Smooth muscle cell (in vitro differentiated cells): Measurements from ENCODE around the gene ZC3H7A. TPM values are rescaled to one million over a fixed set of nuclear protein-coding genes. Genes with fewer than 3 reads are reported as not detected.

Experiments used
- DNase-seq: peaks from one replicate; lab custom pipeline; 2025; ENCODE audit not compliant: unreplicated experiment; lab: John Stamatoyannopoulos, UW
- H2AFZ ChIP-seq: fragments of 200-600 bp; sonication (generic); 2 replicates; pipeline ENCODE4 v1.6.0; 2016; ENCODE audit warnings: antibody characterized with exemption, low read depth, mild to moderate bottlenecking
- H3F3A ChIP-seq: fragments of 200-600 bp; sonication (generic); 2 replicates; pipeline ENCODE4 v1.6.0; 2017; ENCODE audit warnings: antibody characterized with exemption, low read depth
- H3K27ac ChIP-seq: fragments of 200-600 bp; sonication (generic); 2 replicates; pipeline ENCODE4 v1.5.1; 2016; ENCODE audit warnings: low read depth, mild to moderate bottlenecking
- H3K27me3 ChIP-seq: fragments of 200-600 bp; sonication (generic); 2 replicates; pipeline ENCODE4 v1.6.1; 2016; ENCODE audit warnings: low read depth, mild to moderate bottlenecking
- H3K36me3 ChIP-seq: fragments of 200-600 bp; sonication (generic); 2 replicates; pipeline ENCODE4 v1.5.1; 2016; ENCODE audit warnings: low read depth
- H3K4me1 ChIP-seq: fragments of 200-600 bp; sonication (generic); 2 replicates; pipeline ENCODE4 v1.5.1; 2016; ENCODE audit warnings: low read depth
- H3K4me2 ChIP-seq: fragments of 200-600 bp; sonication (generic); 2 replicates; pipeline ENCODE4 v1.6.0; 2016; ENCODE audit warnings: mild to moderate bottlenecking
- H3K4me3 ChIP-seq: fragments of 200-600 bp; sonication (generic); 2 replicates; pipeline ENCODE4 v1.5.1; 2016; ENCODE audit warnings: mild to moderate bottlenecking
- H3K79me2 ChIP-seq: fragments of 200-600 bp; sonication (generic); 2 replicates; pipeline ENCODE4 v1.6.0; 2016; ENCODE audit warnings: low read depth, mild to moderate bottlenecking
- H3K9ac ChIP-seq: fragments of 200-600 bp; sonication (generic); 2 replicates; pipeline ENCODE4 v1.6.0; 2016; ENCODE audit warnings: low read depth
- H3K9me3 ChIP-seq: fragments of 200-600 bp; sonication (generic); replicated peaks from 2 replicates; pipeline ENCODE4 v1.5.1; 2016; ENCODE audit warnings: low read depth
- H4K20me1 ChIP-seq: fragments of 200-600 bp; sonication (generic); 2 replicates; pipeline ENCODE4 v1.6.0; 2016; ENCODE audit warnings: low read depth
- WGBS: methylation state at CpG from one replicate; pipeline ENCODE4 v1.1.7; 2016; ENCODE audit warnings: low lambda C conversion rate; 5-methylcytosine and 5-hydroxymethylcytosine counted together
- polyA plus RNA-seq: library from polyadenylated mRNA; unstranded; fragments of >200 nt; fragmentation: Nextera tagmentation; extraction: Ambion mirVana; gene quantifications from 2 replicates; pipeline ENCODE4 v1.2.1, GENCODE V29; 2016
- total RNA-seq: library from RNA; depleted of rRNA; stranded (reverse); fragments of >200 nt; gene quantifications from 2 replicates; pipeline ENCODE4 v1.2.3, GENCODE V29; 2014
- TF ChIP-seq, protein P1 (sequence below): fragments of 200-600 bp; sonication (generic); IDR thresholded peaks from 2 replicates; pipeline ENCODE4 v1.5.1; 2017; ENCODE audit warnings: borderline replicate concordance, mild to moderate bottlenecking, antibody characterized with exemption; ENCODE audit not compliant: insufficient read depth, poor library complexity, severe bottlenecking

ZC3H7A gene
- total and polyA plus RNA-seq, 2 experiments from 2014 or later = 37.3 to 38.6 TPM

DNA sequence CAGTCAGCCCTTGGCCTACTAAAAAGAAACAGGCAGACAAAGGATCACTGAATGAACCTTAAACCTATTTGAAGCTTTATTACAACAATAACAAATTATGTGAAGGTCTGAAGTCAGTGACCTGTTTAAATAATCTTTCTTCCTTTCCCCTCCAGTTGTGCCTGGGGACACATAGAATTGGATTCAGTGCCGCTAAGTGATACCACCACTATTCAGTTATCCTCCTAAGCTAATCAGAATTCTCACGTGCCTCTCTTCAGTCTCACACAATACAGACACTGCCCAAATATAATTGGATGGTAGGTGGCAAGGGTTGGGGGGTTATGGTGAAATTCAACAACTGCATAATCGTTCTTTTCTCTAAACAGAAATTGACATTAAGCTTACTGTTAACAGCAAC is 65.8 kb downstream of the ZC3H7A start:
- H3K36me3 ChIP-seq = peaks cover 16% of the 10 kb centered on the region
- H3K27ac ChIP-seq = no peak overlapping the region
- H3K4me1 ChIP-seq = no peaks in the 10 kb centered on the region
- H3K9me3 ChIP-seq = peaks cover 2% of the 10 kb centered on the region
- H3K4me3 ChIP-seq = no peak overlapping the region
- H4K20me1 ChIP-seq = peaks cover 94% of the 10 kb centered on the region
- no peak overlapping the region for H2AFZ ChIP-seq
- no peak for DNase-seq
- TF ChIP-seq, protein P1, sequence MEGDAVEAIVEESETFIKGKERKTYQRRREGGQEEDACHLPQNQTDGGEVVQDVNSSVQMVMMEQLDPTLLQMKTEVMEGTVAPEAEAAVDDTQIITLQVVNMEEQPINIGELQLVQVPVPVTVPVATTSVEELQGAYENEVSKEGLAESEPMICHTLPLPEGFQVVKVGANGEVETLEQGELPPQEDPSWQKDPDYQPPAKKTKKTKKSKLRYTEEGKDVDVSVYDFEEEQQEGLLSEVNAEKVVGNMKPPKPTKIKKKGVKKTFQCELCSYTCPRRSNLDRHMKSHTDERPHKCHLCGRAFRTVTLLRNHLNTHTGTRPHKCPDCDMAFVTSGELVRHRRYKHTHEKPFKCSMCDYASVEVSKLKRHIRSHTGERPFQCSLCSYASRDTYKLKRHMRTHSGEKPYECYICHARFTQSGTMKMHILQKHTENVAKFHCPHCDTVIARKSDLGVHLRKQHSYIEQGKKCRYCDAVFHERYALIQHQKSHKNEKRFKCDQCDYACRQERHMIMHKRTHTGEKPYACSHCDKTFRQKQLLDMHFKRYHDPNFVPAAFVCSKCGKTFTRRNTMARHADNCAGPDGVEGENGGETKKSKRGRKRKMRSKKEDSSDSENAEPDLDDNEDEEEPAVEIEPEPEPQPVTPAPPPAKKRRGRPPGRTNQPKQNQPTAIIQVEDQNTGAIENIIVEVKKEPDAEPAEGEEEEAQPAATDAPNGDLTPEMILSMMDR = no peak
- WGBS = 90% methylated on average over 3 of the region's 3 CpGs
- H3K79me2 ChIP-seq = peaks cover 36% of the 10 kb centered on the region
- H3K4me2 ChIP-seq = no peak overlapping the region
- H3F3A ChIP-seq = no peaks in the 10 kb centered on the region
- H3K9ac ChIP-seq = no peak overlapping the region
- no peaks in the 10 kb centered on the region for H3K27me3 ChIP-seq

DNA sequence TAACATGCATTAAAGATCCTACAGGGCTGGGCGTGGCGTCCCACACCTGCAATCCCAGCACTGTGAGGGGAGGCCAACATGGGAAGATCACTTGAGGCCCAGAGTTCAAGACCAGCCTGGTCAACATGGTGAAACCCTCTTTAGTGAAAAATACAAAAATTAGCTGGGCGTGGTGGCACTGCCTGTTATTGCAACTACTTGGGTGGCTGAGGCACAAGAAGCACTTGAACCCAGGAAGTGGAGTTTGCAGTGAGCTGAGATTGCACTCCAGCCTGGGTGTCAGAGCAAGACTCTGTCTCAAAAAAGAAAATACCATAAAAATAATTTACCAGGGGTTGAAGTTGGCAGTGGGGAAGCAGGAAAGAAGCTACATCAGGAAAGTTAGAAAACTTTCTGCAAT is 67.3 kb downstream of the ZC3H7A start:
- peaks cover 34% of the 10 kb centered on the region for H3K79me2 ChIP-seq
- no peak overlapping the region for H3K27ac ChIP-seq
- H3F3A ChIP-seq = no peaks in the 10 kb centered on the region
- H3K9ac ChIP-seq = no peak overlapping the region
- H2AFZ ChIP-seq = no peak overlapping the region
- H3K9me3 ChIP-seq = peaks cover 2% of the 10 kb centered on the region
- H3K4me2 ChIP-seq = no peak overlapping the region
- no peaks in the 10 kb centered on the region for H3K27me3 ChIP-seq
- TF ChIP-seq, protein P1 = no peak
- no peak for DNase-seq
- no peak overlapping the region for H3K4me3 ChIP-seq
- H3K36me3 ChIP-seq = peaks cover 6% of the 10 kb centered on the region
- no peaks in the 10 kb centered on the region for H3K4me1 ChIP-seq
- H4K20me1 ChIP-seq = peaks cover 90% of the 10 kb centered on the region
- WGBS = 100% methylated on average over 3 of the region's 3 CpGs

GRCh38 chr16:11727796-11728543 is 69.1 kb downstream of the ZC3H7A start:
- TF ChIP-seq, protein P1 = no peak
- Histone ChIP-seq H4K20me1 (peaks cover 90% of the 10 kb centered on the region), H3K4me1 (no peaks in the 10 kb centered on the region), H3K79me2 (peaks cover 25% of the 10 kb centered on the region), H3K27me3 (no peaks in the 10 kb centered on the region), H2AFZ (no peak overlapping the region), H3K4me2 (no peak overlapping the region), H3K36me3 (peaks cover 7% of the 10 kb centered on the region), H3K9ac (no peak overlapping the region), H3K9me3 (peaks cover 2% of the 10 kb centered on the region), H3K27ac (no peak overlapping the region), H3F3A (no peaks in the 10 kb centered on the region), H3K4me3 (no peak overlapping the region)
- WGBS = 100% methylated on average over 4 of the region's 4 CpGs
- no peak for DNase-seq

- Histone ChIP-seq H3K27me3 (no peaks in the 10 kb centered on the region), H3K79me2 (peaks cover 23% of the 10 kb centered on the region), H3K9ac (no peak overlapping the region), H4K20me1 (peaks cover 87% of the 10 kb centered on the region), H2AFZ (no peak overlapping the region), H3K4me3 (no peak overlapping the region), H3K4me1 (no peaks in the 10 kb centered on the region), H3K9me3 (peaks cover 2% of the 10 kb centered on the region), H3K36me3 (peaks cover 7% of the 10 kb centered on the region), H3K4me2 (no peak overlapping the region), H3K27ac (no peak overlapping the region), H3F3A (no peaks in the 10 kb centered on the region)
- TF ChIP-seq, protein P1 = no peak
- WGBS = 97% methylated on average over 8 of the region's 8 CpGs
- no peak for DNase-seq
Observed at GRCh38 chr16:11726008-11726407, 71.0 kb downstream of the ZC3H7A start.
